Testis (tissue), 2 donors: ENCODE results near the gene DCLK1.

ENCODE experiments used
- POLR2A ChIP-seq: fragments of 450-650 bp; IDR thresholded peaks from one replicate; pipeline ENCODE4 v1.6.1; 2017; ENCODE audit warnings: antibody characterized with exemption, mild to moderate bottlenecking, moderate library complexity
- TF ChIP-seq, protein P1 (sequence below), 3 experiments: fragments of 450-650 bp in 2 of 3; fragments of 200-600 bp in 1 of 3; sonication (generic) in 1 of 3; IDR thresholded peaks; one replicate each; pipeline ENCODE4 v1.5.1; 2016 to 2019; ENCODE audit warnings: antibody characterized with exemption in 3 of 3, mild to moderate bottlenecking in 2 of 3, moderate library complexity in 1 of 3

DNA sequence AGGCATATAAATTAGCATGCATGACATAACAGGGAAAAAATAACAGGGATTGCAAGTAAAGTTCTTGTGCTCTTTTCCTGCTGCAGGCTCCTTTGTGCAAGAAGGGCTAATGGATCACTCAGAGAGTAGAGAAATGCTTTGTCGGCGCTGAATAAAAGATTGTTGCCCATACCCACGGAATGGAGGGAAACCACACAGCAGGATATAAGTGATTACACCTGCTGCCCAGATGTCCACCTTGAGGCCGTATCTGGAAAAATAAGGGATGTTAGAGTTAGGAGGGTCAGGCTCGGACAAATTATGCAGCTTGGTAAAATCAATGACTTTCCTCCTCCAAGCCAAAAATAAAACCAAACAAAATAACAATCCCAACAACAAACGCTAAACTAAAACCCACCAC, 322.3 kb downstream of the DCLK1 start:
- TF ChIP-seq, protein P1, sequence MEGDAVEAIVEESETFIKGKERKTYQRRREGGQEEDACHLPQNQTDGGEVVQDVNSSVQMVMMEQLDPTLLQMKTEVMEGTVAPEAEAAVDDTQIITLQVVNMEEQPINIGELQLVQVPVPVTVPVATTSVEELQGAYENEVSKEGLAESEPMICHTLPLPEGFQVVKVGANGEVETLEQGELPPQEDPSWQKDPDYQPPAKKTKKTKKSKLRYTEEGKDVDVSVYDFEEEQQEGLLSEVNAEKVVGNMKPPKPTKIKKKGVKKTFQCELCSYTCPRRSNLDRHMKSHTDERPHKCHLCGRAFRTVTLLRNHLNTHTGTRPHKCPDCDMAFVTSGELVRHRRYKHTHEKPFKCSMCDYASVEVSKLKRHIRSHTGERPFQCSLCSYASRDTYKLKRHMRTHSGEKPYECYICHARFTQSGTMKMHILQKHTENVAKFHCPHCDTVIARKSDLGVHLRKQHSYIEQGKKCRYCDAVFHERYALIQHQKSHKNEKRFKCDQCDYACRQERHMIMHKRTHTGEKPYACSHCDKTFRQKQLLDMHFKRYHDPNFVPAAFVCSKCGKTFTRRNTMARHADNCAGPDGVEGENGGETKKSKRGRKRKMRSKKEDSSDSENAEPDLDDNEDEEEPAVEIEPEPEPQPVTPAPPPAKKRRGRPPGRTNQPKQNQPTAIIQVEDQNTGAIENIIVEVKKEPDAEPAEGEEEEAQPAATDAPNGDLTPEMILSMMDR (IDR thresholded peaks at IDR 0.05) = no peak
- TF ChIP-seq POLR2A = no peak
